ENCODE results near the gene ELOA.
"Not testable (repeated sequence)": the region's sequence is repeated elsewhere in the genome, so short reads cannot be mapped to it uniquely, and the experiment has no call there.

Gene ELOA

GRCh38 chr1:23800400-23801337 is 57.4 kb downstream of the ELOA start, which contains the start of gene GALE:
Gene GALE, minus strand, starts transcription at chr1:23800754. Its CDS starts 1,747 bp downstream, at chr1:23799007.
- DNase-seq (ENCODE audit: low spot score): peak; percentile 95

GRCh38 chr1:23801338-23801748 is 58.1 kb downstream of the ELOA start:
- DNase-seq (ENCODE audit: low spot score): no peak

GRCh38 chr1:23801876-23802275 is 58.6 kb downstream of the ELOA start:
- no peak for DNase-seq (ENCODE audit: low spot score)

GRCh38 chr1:23802809-23803342 is 59.6 kb downstream of the ELOA start:
- not testable (repeated sequence) for DNase-seq (ENCODE audit: low spot score)

GRCh38 chr1:23803674-23804073 is 60.4 kb downstream of the ELOA start:
- no peak for DNase-seq (ENCODE audit: low spot score)

GRCh38 chr1:23804183-23804835 is 61.0 kb downstream of the ELOA start:
- DNase-seq (ENCODE audit: low spot score): peak; percentile 51

GRCh38 chr1:23805025-23805424 is 61.8 kb downstream of the ELOA start:
- DNase-seq (ENCODE audit: low spot score): no peak

- DNase-seq (ENCODE audit: low spot score): no peak
Observed at GRCh38 chr1:23806280-23806679, 63.0 kb downstream of the ELOA start.

GRCh38 chr1:23807453-23807852 is 64.2 kb downstream of the ELOA start:
- no peak for DNase-seq (ENCODE audit: low spot score)

GRCh38 chr1:23809751-23810171 is 66.5 kb downstream of the ELOA start:
- peak; percentile 92 for DNase-seq (ENCODE audit: low spot score)

- DNase-seq (ENCODE audit: low spot score): peak; percentile 85
Observed at GRCh38 chr1:23810818-23811540, 67.7 kb downstream of the ELOA start.
